Fibroblast of lung (primary cell): ENCODE data around the gene OR52B6. TPM values are rescaled to one million over a fixed set of nuclear protein-coding genes. Genes with fewer than 3 reads are reported as not detected.

ENCODE experiments used
- DNase-seq, 2 donors: peaks; one replicate each; pipeline versions ENCODE4 v3.0.0 to v3.0.0-alpha.2; 2010; ENCODE audit warnings: low read depth in 2 of 2
- H2AFZ ChIP-seq: 2 replicates; pipeline ENCODE4 v1.5.1; 2012; ENCODE audit warnings: low read length, control low read depth, inconsistent platforms
- H3K27ac ChIP-seq: 2 replicates; pipeline ENCODE4 v1.5.1; 2011; ENCODE audit warnings: low read length, control low read depth; ENCODE audit not compliant: insufficient read depth
- H3K27me3 ChIP-seq: 2 replicates; pipeline ENCODE4 v1.5.1; 2011; ENCODE audit warnings: mild to moderate bottlenecking, low read length; ENCODE audit not compliant: control insufficient read depth, insufficient read depth
- H3K36me3 ChIP-seq: 2 replicates; pipeline ENCODE4 v1.5.1; 2011; ENCODE audit warnings: low read length; ENCODE audit not compliant: control insufficient read depth, insufficient read depth
- H3K4me1 ChIP-seq: 2 replicates; pipeline ENCODE4 v1.5.1; 2011; ENCODE audit warnings: low read length; ENCODE audit not compliant: control insufficient read depth, insufficient read depth; ENCODE audit errors: extremely low read depth
- H3K4me2 ChIP-seq: 2 replicates; pipeline ENCODE4 v1.5.1; 2011; ENCODE audit warnings: low read length, control low read depth; ENCODE audit not compliant: insufficient read depth; ENCODE audit errors: extremely low read depth
- H3K4me3 ChIP-seq, 4 experiments: fragments of 200-600 bp in 1 of 4; sonication (generic) in 1 of 4; replicated peaks in 1 of 4; 2 replicates each; pipeline ENCODE4 v1.5.1; 2011 to 2016; ENCODE audit warnings: low read length in 4 of 4, low read depth in 3 of 4, mild to moderate bottlenecking in 3 of 4, control low read depth in 2 of 4, inconsistent platforms in 1 of 4, mixed read lengths in 1 of 4; ENCODE audit not compliant: insufficient read depth in 1 of 4; ENCODE audit errors: control extremely low read depth in 1 of 4
- H3K79me2 ChIP-seq: 2 replicates; pipeline ENCODE4 v1.5.1; 2012; ENCODE audit warnings: mild to moderate bottlenecking, low read length, inconsistent platforms; ENCODE audit not compliant: control insufficient read depth, insufficient read depth
- H3K9ac ChIP-seq: 2 replicates; pipeline ENCODE4 v1.5.1; 2011; ENCODE audit warnings: mild to moderate bottlenecking, low read length, control low read depth; ENCODE audit not compliant: insufficient read depth
- H3K9me3 ChIP-seq: 2 replicates; pipeline ENCODE4 v1.5.1; 2012; ENCODE audit warnings: low read depth, low read length; ENCODE audit not compliant: control insufficient read depth, insufficient read depth
- H4K20me1 ChIP-seq: 2 replicates; pipeline ENCODE4 v1.5.1; 2011; ENCODE audit warnings: low read length; ENCODE audit not compliant: control insufficient read depth, insufficient read depth; ENCODE audit errors: extremely low read depth
- EZH2 ChIP-seq: IDR thresholded peaks from 2 replicates; pipeline ENCODE4 v1.5.1; 2012; ENCODE audit warnings: low read length, control low read depth, mild to moderate bottlenecking; ENCODE audit errors: missing control alignments
- polyA plus RNA-seq, 2 donors: library from polyadenylated mRNA; depleted of rRNA in 1 of 2; stranded (reverse) in 1 of 2; unstranded in 1 of 2; fragments of >200 nt; gene quantifications; 2 replicates each; pipeline ENCODE4 v1.2.1, GENCODE V29; 2011 to 2012; ENCODE audit warnings: missing spikeins in 1 of 2
- total RNA-seq: library from RNA; depleted of rRNA; stranded (reverse); fragments of >200 nt; gene quantifications from 2 replicates; pipeline ENCODE4 v1.2.1, GENCODE V29; 2014
- TF ChIP-seq, protein P1 (sequence below), 2 donors: IDR thresholded peaks in 1 of 2; conservative IDR thresholded peaks in 1 of 2; 1 replicate in 1 of 2; 2 replicates in 1 of 2; pipeline ENCODE4 v1.5.1; 2011 to 2012; ENCODE audit warnings: low read length in 2 of 2, control low read depth in 1 of 2, inconsistent platforms in 1 of 2, low read depth in 1 of 2, mild to moderate bottlenecking in 1 of 2

OR52B6 gene
- total and polyA plus RNA-seq, 2 donors (not counting 1 experiment from before 2014, with no cell fraction given): not detected

GRCh38 chr11:5626196-5626595, 45.5 kb downstream of the OR52B6 start:
- Histone ChIP-seq H3K4me1 (peaks cover 6% of the 10 kb centered on the region), H2AFZ (no peak overlapping the region), H3K4me3 (peak overlapping the region in 2 of 4 experiments; percentile 6 to 71), H3K9ac (no peak overlapping the region), H3K27ac (no peak overlapping the region), H3K79me2 (no peaks in the 10 kb centered on the region), H4K20me1 (no peaks in the 10 kb centered on the region), H3K36me3 (no peaks in the 10 kb centered on the region), H3K4me2 (peak overlapping the region; percentile 92), H3K27me3 (no peaks in the 10 kb centered on the region), H3K9me3 (no peaks in the 10 kb centered on the region)
- peak in 1 of 2 donors; percentile 47 for DNase-seq
- TF ChIP-seq, protein P1, sequence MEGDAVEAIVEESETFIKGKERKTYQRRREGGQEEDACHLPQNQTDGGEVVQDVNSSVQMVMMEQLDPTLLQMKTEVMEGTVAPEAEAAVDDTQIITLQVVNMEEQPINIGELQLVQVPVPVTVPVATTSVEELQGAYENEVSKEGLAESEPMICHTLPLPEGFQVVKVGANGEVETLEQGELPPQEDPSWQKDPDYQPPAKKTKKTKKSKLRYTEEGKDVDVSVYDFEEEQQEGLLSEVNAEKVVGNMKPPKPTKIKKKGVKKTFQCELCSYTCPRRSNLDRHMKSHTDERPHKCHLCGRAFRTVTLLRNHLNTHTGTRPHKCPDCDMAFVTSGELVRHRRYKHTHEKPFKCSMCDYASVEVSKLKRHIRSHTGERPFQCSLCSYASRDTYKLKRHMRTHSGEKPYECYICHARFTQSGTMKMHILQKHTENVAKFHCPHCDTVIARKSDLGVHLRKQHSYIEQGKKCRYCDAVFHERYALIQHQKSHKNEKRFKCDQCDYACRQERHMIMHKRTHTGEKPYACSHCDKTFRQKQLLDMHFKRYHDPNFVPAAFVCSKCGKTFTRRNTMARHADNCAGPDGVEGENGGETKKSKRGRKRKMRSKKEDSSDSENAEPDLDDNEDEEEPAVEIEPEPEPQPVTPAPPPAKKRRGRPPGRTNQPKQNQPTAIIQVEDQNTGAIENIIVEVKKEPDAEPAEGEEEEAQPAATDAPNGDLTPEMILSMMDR (conservative IDR thresholded peaks at IDR 0.05 in 1 of 2, IDR thresholded peaks at IDR 0.05 in 1 of 2; ENCODE audit: low read depth in 1 of 2, low read length in 2 of 2): no peak
- TF ChIP-seq EZH2: no peak

- Histone ChIP-seq H2AFZ (no peak overlapping the region), H4K20me1 (no peaks in the 10 kb centered on the region), H3K4me1 (no peaks in the 10 kb centered on the region), H3K9me3 (no peaks in the 10 kb centered on the region), H3K36me3 (no peaks in the 10 kb centered on the region), H3K79me2 (no peaks in the 10 kb centered on the region), H3K27ac (no peak overlapping the region), H3K4me2 (no peak overlapping the region), H3K4me3 (no peak overlapping the region), H3K9ac (no peak overlapping the region), H3K27me3 (no peaks in the 10 kb centered on the region)
- TF ChIP-seq, protein P1 (conservative IDR thresholded peaks at IDR 0.05 in 1 of 2, IDR thresholded peaks at IDR 0.05 in 1 of 2; ENCODE audit: low read depth in 1 of 2, low read length in 2 of 2): no peak
- no peak for TF ChIP-seq EZH2
- no peak for DNase-seq
Measured at GRCh38 chr11:5631417-5631816, 50.7 kb downstream of the OR52B6 start.

Other genes starting within 250 kb of the OR52B6 start
- gene OR51B5, start 237.4 kb upstream of the OR52B6 start, total RNA-seq: 0.17 and 0.26 TPM in 2 replicates
- 0.06 TPM in 1 of 2 replicates, not detected in the other for gene OR51B5, start 237.4 kb upstream of the OR52B6 start, polyA plus RNA-seq
- gene OR51B6, start 229.4 kb upstream of the OR52B6 start, total RNA-seq: not detected in 2 replicates
- not detected in 2 replicates for gene OR51B6, start 229.4 kb upstream of the OR52B6 start, polyA plus RNA-seq
- not detected in 2 replicates for gene OR51M1, start 197.1 kb upstream of the OR52B6 start, total RNA-seq
- 0.06 TPM in 1 of 2 replicates, not detected in the other for gene OR51M1, start 197.1 kb upstream of the OR52B6 start, polyA plus RNA-seq
- not detected in 2 replicates for gene OR51Q1, start 158.8 kb upstream of the OR52B6 start, total RNA-seq
- not detected in 2 replicates for gene OR51Q1, start 158.8 kb upstream of the OR52B6 start, polyA plus RNA-seq
- 0.17 and 0.26 TPM in 2 replicates for gene OR51I1, start 139.4 kb upstream of the OR52B6 start, total RNA-seq
- gene OR51I1, start 139.4 kb upstream of the OR52B6 start, polyA plus RNA-seq: not detected in 2 replicates
- gene OR51I2, start 131.6 kb upstream of the OR52B6 start, total RNA-seq: under 0.01 TPM in 1 of 2 replicates, not detected in the other
- not detected in 2 replicates for gene OR51I2, start 131.6 kb upstream of the OR52B6 start, polyA plus RNA-seq
- gene OR52D1, start 92.2 kb upstream of the OR52B6 start, total RNA-seq: not detected in 2 replicates
- gene OR52D1, start 92.2 kb upstream of the OR52B6 start, polyA plus RNA-seq: not detected in 2 replicates
- gene UBQLN3, start 70.9 kb upstream of the OR52B6 start, total RNA-seq: 0.17 TPM in 1 of 2 replicates, not detected in the other
- not detected in 2 replicates for gene UBQLN3, start 70.9 kb upstream of the OR52B6 start, polyA plus RNA-seq
- under 0.01 and 0.17 TPM in 2 replicates for gene UBQLNL, start 64.2 kb upstream of the OR52B6 start, total RNA-seq
- gene UBQLNL, start 64.2 kb upstream of the OR52B6 start, polyA plus RNA-seq: 0.09 and 0.10 TPM in 2 replicates
- gene OR52H1, start 32.3 kb upstream of the OR52B6 start, total RNA-seq: 0.50 and 0.51 TPM in 2 replicates
- not detected in 2 replicates for gene OR52H1, start 32.3 kb upstream of the OR52B6 start, polyA plus RNA-seq
- gene TRIM6, start 15.8 kb downstream of the OR52B6 start, total RNA-seq: 4.9 and 8.6 TPM in 2 replicates
- 8.2 and 13.8 TPM in 2 replicates for gene TRIM6, start 15.8 kb downstream of the OR52B6 start, polyA plus RNA-seq
- 11.3 and 17.8 TPM in 2 replicates for gene TRIM34, start 44.1 kb downstream of the OR52B6 start, total RNA-seq
- 13.6 and 18.5 TPM in 2 replicates for gene TRIM34, start 44.1 kb downstream of the OR52B6 start, polyA plus RNA-seq
- 43.4 and 47.9 TPM in 2 replicates for gene TRIM5, start 104.2 kb downstream of the OR52B6 start, total RNA-seq
- 26.8 and 32.4 TPM in 2 replicates for gene TRIM5, start 104.2 kb downstream of the OR52B6 start, polyA plus RNA-seq
- 94.8 and 112 TPM in 2 replicates for gene TRIM22, start 108.9 kb downstream of the OR52B6 start, total RNA-seq
- 74.3 and 108 TPM in 2 replicates for gene TRIM22, start 108.9 kb downstream of the OR52B6 start, polyA plus RNA-seq
- gene OR56B1, start 155.6 kb downstream of the OR52B6 start, total RNA-seq: not detected in 2 replicates
- gene OR56B1, start 155.6 kb downstream of the OR52B6 start, polyA plus RNA-seq: not detected in 2 replicates
- 0.33 TPM in 1 of 2 replicates, not detected in the other for gene OR52N4, start 173.4 kb downstream of the OR52B6 start, total RNA-seq
- 0.08 TPM in 1 of 2 replicates, not detected in the other for gene OR52N4, start 173.4 kb downstream of the OR52B6 start, polyA plus RNA-seq
- gene OR52N5, start 202.5 kb downstream of the OR52B6 start, total RNA-seq: not detected in 2 replicates
- not detected in 2 replicates for gene OR52N5, start 202.5 kb downstream of the OR52B6 start, polyA plus RNA-seq
- gene OR52N1, start 210.4 kb downstream of the OR52B6 start, total RNA-seq: not detected in 2 replicates
- not detected in 2 replicates for gene OR52N1, start 210.4 kb downstream of the OR52B6 start, polyA plus RNA-seq
- not detected in 2 replicates for gene OR52N2, start 228.0 kb downstream of the OR52B6 start, total RNA-seq
- not detected in 2 replicates for gene OR52N2, start 228.0 kb downstream of the OR52B6 start, polyA plus RNA-seq